Hippocampal formation (tissue), 2 donors: Measurements from ENCODE around the gene PRDX5.

Experiments
- DNase-seq, 2 donors: peaks; one replicate each; lab custom pipeline; 2025; lab: John Stamatoyannopoulos, UW

PRDX5 gene

GRCh38 chr11:64317961-64318765 is at the start of gene PRDX5:
Gene PRDX5, plus strand, starts transcription at chr11:64318121. Its CDS starts 95 bp downstream, at chr11:64318216.
- peak; percentile 98 for DNase-seq

GRCh38 chr11:64268893-64269539 is 48.9 kb upstream of the PRDX5 start:
- DNase-seq = no peak

DNA sequence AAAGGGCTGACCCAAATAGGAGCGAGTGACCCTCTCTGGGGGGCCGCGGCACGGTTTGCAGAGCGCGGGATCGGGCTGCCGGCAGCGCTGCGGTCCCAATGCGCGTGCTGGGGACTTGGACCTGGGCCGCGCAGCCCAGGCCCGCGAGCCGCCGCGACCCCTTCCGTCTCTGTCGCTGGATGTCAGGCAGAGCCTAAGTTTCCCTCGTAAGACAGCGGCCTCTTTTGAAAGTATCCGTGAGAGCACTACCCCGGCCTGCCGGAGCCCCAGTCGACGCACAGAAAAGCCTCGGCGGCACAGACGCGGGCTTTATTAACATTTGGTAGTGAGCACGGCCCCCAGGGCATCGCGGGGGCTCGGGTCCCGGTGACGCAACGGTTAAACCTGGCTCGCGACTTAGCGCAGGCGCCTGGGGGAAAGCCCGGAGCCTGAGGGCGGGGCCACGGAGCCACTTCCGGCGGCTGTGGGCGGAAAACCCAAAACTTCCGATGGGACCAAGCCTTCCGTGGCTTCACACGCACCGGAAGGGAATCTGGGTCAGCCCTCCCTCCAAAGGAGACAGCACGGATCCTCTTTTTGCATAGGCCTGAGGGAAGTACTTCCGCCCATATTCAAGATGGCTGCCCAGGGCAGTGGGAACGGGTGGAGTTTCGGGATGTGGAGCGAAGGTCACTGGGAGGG is 48.2 kb upstream of the PRDX5 start:
- DNase-seq = peak; percentile 99 to 100

DNA sequence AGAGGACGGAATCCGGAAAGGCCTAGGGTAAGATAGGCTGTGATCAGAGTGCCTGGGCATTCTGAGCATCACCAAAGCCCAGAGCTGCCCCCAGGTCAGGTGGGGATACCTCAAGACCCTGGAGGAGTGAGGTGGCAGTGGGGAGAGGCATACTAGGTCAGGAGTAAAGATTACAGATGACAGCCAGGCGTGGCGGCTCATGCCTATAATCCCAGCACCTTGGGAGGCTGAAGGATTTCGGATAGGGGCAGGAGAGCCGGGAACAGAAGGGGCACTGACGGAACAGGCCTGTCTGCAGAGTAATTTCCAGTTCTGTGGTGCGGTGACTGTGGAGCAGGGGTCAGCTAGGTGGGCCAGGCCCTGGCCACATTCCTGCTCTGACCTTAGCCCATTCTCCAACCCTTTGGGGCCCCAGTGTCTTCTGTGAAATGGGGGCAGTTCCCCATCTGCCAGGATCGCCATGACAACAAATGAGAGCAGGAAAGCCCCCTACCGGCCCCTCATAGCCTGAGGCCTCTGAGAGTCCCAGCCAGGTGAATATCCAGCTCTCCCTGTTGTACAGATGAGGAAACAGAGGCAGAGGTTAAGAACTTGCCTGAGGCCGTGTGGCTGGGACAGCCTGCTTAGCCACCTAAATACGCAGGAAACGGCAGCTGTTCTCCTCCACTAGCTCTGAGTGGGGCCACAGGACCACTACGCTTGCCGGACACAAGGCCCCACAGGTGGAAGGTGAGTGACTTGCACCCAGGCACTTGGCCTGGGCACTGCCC is 42.7 kb upstream of the PRDX5 start:
- no peak for DNase-seq

DNA sequence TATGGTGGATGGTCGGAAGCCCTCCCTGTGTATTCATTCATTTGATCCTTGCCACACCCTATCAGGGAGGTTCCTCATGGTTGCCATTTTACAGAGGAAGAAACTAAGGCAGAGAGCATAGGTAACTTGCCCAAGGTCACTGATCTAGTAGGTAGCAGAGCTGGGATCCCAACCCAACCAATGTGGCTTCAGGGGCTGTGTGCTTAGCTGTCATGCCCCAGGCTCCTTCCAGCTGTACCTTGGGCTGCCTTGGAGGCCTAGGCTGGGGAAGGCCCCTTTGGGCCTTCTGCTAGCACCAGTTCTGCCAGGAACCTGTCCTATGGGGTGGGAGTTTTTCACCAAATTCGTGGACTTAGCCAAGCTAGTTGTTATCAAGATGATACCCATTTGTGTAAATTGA is 42.1 kb upstream of the PRDX5 start:
- no peak for DNase-seq

DNA sequence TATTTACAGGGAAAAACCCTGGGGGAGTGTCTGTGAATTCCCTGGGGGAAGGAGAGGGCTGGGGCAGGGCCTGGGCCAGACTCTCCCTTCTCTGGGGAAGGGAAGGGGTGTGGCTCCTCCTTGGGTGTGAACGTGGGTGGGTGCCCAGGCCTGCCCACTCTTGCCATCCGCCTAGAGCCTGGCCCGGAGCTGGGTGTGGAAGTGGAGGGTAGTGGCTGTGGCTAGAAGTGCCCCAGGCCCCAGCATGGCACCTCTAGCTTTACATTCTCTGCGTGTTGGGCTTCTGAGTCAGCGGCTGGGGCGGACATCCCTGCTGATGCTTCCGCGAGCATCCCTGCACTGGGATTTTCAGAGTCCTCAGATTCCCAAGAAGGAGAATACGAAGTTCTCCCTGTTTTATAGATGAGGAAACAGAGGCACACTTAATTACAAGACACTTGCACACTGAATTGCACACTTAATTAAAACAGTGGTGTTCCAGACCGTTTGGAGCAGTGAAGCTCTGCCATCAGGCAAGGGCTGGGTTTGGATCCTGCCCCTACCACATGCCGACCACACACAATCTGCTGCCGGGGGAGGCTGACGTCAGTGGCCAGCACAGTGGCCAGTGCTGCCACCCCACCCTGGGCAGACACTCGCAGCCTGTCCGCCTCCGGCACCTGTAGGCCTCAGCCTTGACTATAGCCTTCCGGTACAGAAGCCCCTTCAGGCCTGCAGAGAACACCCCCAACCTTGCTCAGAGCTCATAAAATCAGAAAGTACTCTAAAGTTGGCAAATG is 41.1 kb upstream of the PRDX5 start:
- DNase-seq = no peak

GRCh38 chr11:64278576-64279190 is 39.2 kb upstream of the PRDX5 start:
- DNase-seq = no peak

DNA sequence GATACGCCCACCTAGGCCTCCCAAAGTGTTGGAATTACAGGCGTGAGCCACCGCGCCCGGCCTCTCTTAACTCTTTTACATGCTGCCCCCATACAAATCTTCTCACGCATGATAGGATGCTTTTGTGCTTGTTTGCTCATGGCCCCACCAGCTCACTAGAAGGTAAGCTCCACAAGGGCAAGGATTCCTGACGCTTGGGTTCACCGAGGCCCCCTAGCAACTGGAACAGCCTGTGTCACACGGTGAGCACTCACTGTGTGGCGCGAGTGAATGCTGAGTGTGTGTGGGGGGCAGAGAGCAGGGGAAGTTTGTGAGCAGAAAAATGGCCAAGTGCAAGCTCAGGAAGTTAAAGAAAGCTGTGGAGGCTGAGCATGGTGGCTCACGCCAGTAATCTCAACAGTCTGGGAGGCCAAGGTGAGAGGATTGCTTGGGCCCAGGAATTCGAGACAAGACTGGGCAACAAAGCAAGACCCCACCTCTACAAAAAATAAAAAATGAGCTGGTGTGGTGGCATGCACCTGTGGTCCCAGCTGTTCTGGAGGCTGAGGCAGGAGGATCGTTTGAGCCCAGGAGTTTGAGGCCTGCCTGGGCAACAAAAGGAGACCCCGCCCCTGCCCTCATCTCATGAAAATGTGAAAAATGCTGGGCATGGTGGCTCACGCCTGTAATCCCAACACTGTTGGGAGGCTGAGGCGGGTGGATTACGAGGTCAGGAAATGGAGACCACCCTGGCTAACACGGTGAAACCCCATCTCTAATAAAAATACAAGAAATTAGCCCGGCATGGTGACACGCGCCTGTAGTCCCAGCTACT is 35.8 kb upstream of the PRDX5 start:
- no peak for DNase-seq

GRCh38 chr11:64283092-64283491 is 34.8 kb upstream of the PRDX5 start:
- DNase-seq = no peak

- peak; percentile 93 to 95 for DNase-seq
Measured at GRCh38 chr11:64284048-64284961, 33.6 kb upstream of the PRDX5 start, which contains the start of gene BAD. Gene BAD, minus strand, starts transcription at chr11:64284665. Its CDS starts 297 bp downstream, at chr11:64284368.

- DNase-seq = peak; percentile 81 to 88
Measured at GRCh38 chr11:64284962-64285884, 32.7 kb upstream of the PRDX5 start, which contains the start of gene GPR137. Gene GPR137, plus strand, starts transcription at chr11:64285848. Its CDS starts 677 bp downstream, at chr11:64286525.

GRCh38 chr11:64285885-64286800 is 31.8 kb upstream of the PRDX5 start:
- DNase-seq = no peak

DNA sequence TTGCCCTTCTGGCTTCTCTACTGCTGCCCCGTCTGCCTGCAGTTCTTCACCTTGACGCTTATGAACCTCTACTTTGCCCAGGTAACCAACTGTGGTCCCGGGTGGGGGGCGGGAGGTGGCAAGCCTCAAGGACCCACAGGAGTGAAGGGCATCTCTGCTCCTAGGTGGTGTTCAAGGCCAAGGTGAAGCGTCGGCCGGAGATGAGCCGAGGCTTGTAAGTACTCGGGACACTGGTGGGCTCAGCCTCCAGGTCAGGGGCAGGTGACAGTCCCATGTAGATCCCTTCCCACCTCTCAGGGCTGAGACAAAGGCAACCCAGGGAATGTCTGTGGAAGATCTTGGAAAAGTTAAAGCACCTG is 31.1 kb upstream of the PRDX5 start:
- no peak for DNase-seq

DNA sequence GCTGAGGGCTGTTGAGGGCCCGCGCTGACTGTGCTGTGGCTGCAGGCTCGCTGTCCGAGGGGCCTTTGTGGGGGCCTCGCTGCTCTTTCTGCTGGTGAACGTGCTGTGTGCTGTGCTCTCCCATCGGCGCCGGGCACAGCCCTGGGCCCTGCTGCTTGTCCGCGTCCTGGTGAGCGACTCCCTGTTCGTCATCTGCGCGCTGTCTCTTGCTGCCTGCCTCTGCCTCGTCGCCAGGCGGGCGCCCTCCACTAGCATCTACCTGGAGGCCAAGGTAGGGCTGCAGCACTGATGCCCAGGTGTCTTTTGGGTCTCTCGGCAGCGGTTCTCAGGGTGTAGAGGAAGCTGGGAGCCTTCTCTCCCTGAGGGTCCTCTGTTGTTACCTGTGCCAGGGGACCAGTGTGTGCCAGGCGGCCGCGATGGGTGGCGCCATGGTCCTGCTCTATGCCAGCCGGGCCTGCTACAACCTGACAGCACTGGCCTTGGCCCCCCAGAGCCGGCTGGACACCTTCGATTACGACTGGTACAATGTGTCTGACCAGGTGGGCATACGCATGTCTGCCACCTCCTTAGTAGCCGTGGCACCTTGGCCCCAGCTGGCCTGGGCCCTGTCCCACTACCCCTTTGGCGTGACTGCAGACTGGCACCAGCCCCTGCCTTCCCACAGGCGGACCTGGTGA is 30.1 kb upstream of the PRDX5 start:
- no peak for DNase-seq

GRCh38 chr11:64288353-64288750 is 29.6 kb upstream of the PRDX5 start:
- DNase-seq = no peak

DNA sequence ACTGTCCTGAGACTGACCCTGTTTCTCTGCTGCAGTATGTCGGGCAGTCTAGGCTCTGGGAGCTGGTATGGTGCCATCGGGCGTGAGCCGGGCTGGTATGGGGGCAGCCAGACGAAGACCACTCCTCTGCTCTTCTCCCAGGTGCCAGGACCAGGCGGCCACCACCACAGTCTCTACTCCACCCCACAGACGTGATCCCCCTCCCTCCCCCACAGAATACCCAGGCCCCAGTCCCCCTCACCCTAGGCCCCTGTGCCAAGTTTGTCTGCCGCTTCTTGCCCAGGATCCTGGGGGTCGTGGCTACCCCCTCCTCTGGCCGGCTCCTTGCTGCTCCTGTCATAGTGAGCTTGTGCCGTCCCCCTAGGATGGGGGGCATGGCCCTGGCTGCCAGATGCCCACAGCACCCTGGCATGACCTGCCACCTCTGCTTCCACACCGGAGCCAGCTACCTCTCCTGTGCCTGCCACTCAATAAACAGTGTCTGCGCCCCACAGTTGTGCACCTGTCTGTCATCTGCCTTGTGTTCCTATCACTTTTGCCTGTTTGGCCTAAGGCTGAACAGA is 28.8 kb upstream of the PRDX5 start:
- DNase-seq = no peak
